Ovary (tissue), 10 donors: Measurements from ENCODE around the gene ROBO1. TPM values are rescaled to one million over a fixed set of nuclear protein-coding genes. Genes with fewer than 3 reads are reported as not detected.
A peak's percentile ranks its signal among the peaks of the same experiment; 100 is the strongest.

Experiments used
- DNase-seq, 5 donors: peaks; one replicate each; pipeline ENCODE4 v3.0.0-alpha.2; 2019 to 2020
- H3K27ac ChIP-seq, 2 donors: fragments of 200-600 bp; one replicate each; pipeline versions ENCODE4 v1.5.1 to v1.8.0; 2019 to 2022
- H3K27me3 ChIP-seq: fragments of 200-600 bp; one replicate; pipeline ENCODE4 v1.8.0; 2022
- H3K36me3 ChIP-seq: fragments of 200-600 bp; sonication (generic); one replicate; pipeline ENCODE4 v1.5.1; 2019
- H3K4me1 ChIP-seq: one replicate; pipeline ENCODE4 v1.8.1; 2013; ENCODE audit warnings: mild to moderate bottlenecking, moderate library complexity; ENCODE audit not compliant: insufficient read depth
- H3K4me3 ChIP-seq: fragments of 200-600 bp; sonication (generic); one replicate; pipeline ENCODE4 v1.5.1; 2017
- H3K9me3 ChIP-seq, 2 donors: fragments of 200-600 bp in 1 of 2; sonication (generic) in 1 of 2; one replicate each; pipeline versions ENCODE4 v1.5.1 to v1.8.1; 2013 to 2019; ENCODE audit warnings: mild to moderate bottlenecking in 1 of 2, moderate library complexity in 1 of 2
- CTCF ChIP-seq, 3 donors: fragments of 450-650 bp in 2 of 3; fragments of 200-600 bp in 1 of 3; IDR thresholded peaks; one replicate each; pipeline versions ENCODE4 v1.5.1 to v1.8.0; 2016 to 2022; ENCODE audit warnings: antibody characterized with exemption in 3 of 3, mild to moderate bottlenecking in 1 of 3
- EP300 ChIP-seq: sonication (generic); formaldehyde crosslinking; IDR thresholded peaks from one replicate; pipeline ENCODE4 v1.6.1; 2017; ENCODE audit warnings: antibody characterized with exemption
- POLR2A ChIP-seq: fragments of 450-650 bp; IDR thresholded peaks from one replicate; pipeline ENCODE4 v1.6.1; 2017; ENCODE audit warnings: antibody characterized with exemption, mild to moderate bottlenecking, moderate library complexity
- WGBS, 3 donors: extraction: QIAGEN DNeasy Blood & Tissue Kit in 1 of 3; methylation state at CpG; one replicate each; pipeline versions ENCODE4 v1.1.5 to v1.1.7; 2013 to 2017; 5-methylcytosine and 5-hydroxymethylcytosine counted together
- intact Hi-C, 4 donors: fragments of 100-400 bp; cut with DNase I; formaldehyde crosslinking; loops; one replicate each; pipeline versions ENCODE4 v1.11.0 to v1.15.1; 2022 to 2023
- long read RNA-seq, 3 donors: library from polyadenylated mRNA in 2 of 3; unstranded in 2 of 3; transcript quantifications; one replicate each; pipeline ENCODE4 v2.0.0 and lab custom pipeline, GENCODE V29; 2021 to 2026
- polyA plus RNA-seq, 2 donors: library from polyadenylated mRNA; stranded (reverse); fragments of 200-250 nt in 1 of 2; fragments of 350-450 nt in 1 of 2; fragmentation: Illumina TruSeq in 1 of 2; extraction: RNeasy Lipid Tissue Mini Kit (QIAGEN cat#74804) in 1 of 2; gene quantifications; one replicate each; pipeline ENCODE4 v1.2.3, GENCODE V29; 2013 to 2014
- total RNA-seq, 7 donors: library from RNA; depleted of rRNA in 2 of 7; stranded (reverse); fragments of >200 nt in 2 of 7; fragmentation: NEBNext Ultra II Directional in 3 of 7; extraction: Animal tissue kit (Norgen Biotek cat#: 25700) in 3 of 7; gene quantifications; one replicate each; pipeline versions ENCODE4 v1.1.0 to v1.2.4, GENCODE V29; 2016 to 2023
- donor health status: DM: no; HTN: no; CAD: no; lungs with moderate emphysema.
- donor health status: DM: no; HTN: no; CAD: no.
- donor health status: Bipolar disorder and iron deficiency.
- donor health status: DM: yes; HTN: yes; CAD: no.
- donor health status: DM: no; HTN: no; CAD: no.
- donor health status: DM: yes; HTN: yes; CAD: no.

Gene ROBO1
- 10 to 100 TPM; 17.2 to 48.3 (median 29.0) TPM for total RNA-seq
- 10 to 100 TPM; 17.9 to 49.5 TPM for polyA plus RNA-seq
- long read RNA-seq, donor 1, full-length matches to known transcripts: 1 of 17 reads
- long read RNA-seq, donor 1, partial matches to known transcripts: 16 of 17 reads
- long read RNA-seq, donor 1, other reads (novel, unspliced or antisense): 0 of 17 reads
- long read RNA-seq, donor 2, partial matches to known transcripts: 11 of 11 reads
- long read RNA-seq, donor 2, other reads (novel, unspliced or antisense): 0 of 11 reads
- long read RNA-seq, donor 3, full-length matches to known transcripts: 3 of 19 reads
- long read RNA-seq, donor 3, partial matches to known transcripts: 13 of 19 reads
- long read RNA-seq, donor 3, other reads (novel, unspliced or antisense): 3 of 19 reads

GRCh38 chr3:79767905-79768267 is at the start of gene ROBO1:
Gene ROBO1, minus strand, starts transcription at chr3:79767998.
- no peaks in the 10 kb centered on the region for H3K36me3 ChIP-seq
- peak within 1 kb of the TSS; percentile 23 for H3K4me3 ChIP-seq
- H3K9me3 ChIP-seq: no peaks in the 10 kb centered on the region
- no peak for DNase-seq
- no peak for TF ChIP-seq EP300
- TF ChIP-seq POLR2A: no peak
- no peak for TF ChIP-seq CTCF (IDR thresholded peaks at IDR 0.05)
- peaks cover 7% of the 10 kb centered on the region for H3K4me1 ChIP-seq
- WGBS, 3 donors: 1 to 6% (median 4%) methylated on average over 12 of the region's 12 CpGs
- intact Hi-C loops: no loop called here
- no peak within 1 kb of the TSS for H3K27ac ChIP-seq
- no peaks in the 10 kb centered on the region for H3K27me3 ChIP-seq

- Histone ChIP-seq H3K9me3 (no peaks in the 10 kb centered on the region), H3K27me3 (no peaks in the 10 kb centered on the region), H3K36me3 (no peaks in the 10 kb centered on the region), H3K27ac (no peak overlapping the region), H3K4me3 (no peak overlapping the region), H3K4me1 (no peaks in the 10 kb centered on the region)
- intact Hi-C loops: no loop called here
- DNase-seq: no peak
- WGBS, 3 donors: 80 to 83% (median 82%) methylated on average over 3 of the region's 3 CpGs
- TF ChIP-seq EP300 (no peak), POLR2A (no peak), CTCF (IDR thresholded peaks at IDR 0.05) (no peak)
Measured at GRCh38 chr3:79817224-79817623, 49.4 kb upstream of the ROBO1 start.

GRCh38 chr3:79815478-79815877 is 47.7 kb upstream of the ROBO1 start:
- no peak for DNase-seq
- intact Hi-C loops: no loop called here
- no peaks in the 10 kb centered on the region for H3K4me1 ChIP-seq
- H3K9me3 ChIP-seq: no peaks in the 10 kb centered on the region
- TF ChIP-seq POLR2A (no peak), EP300 (no peak), CTCF (IDR thresholded peaks at IDR 0.05) (no peak)
- no peak overlapping the region for H3K4me3 ChIP-seq
- H3K27ac ChIP-seq: no peak overlapping the region
- no peaks in the 10 kb centered on the region for H3K27me3 ChIP-seq
- no peaks in the 10 kb centered on the region for H3K36me3 ChIP-seq

- Histone ChIP-seq H3K27me3 (no peaks in the 10 kb centered on the region), H3K27ac (no peak overlapping the region), H3K4me3 (no peak overlapping the region), H3K9me3 (no peaks in the 10 kb centered on the region), H3K36me3 (no peaks in the 10 kb centered on the region), H3K4me1 (no peaks in the 10 kb centered on the region)
- intact Hi-C loops: no loop called here
- DNase-seq: no peak
- TF ChIP-seq EP300 (no peak), CTCF (IDR thresholded peaks at IDR 0.05) (no peak), POLR2A (no peak)
- 15 to 26% (median 21%) methylated on average over 1 of the region's 1 CpG for WGBS, 3 donors
Measured at GRCh38 chr3:79810581-79810980, 42.8 kb upstream of the ROBO1 start.
